ENCODE results near the gene SFXN5.

GRCh38 chr2:72994991-72995380 is 76.5 kb downstream of the SFXN5 start:
- TF ChIP-seq CTCF (IDR thresholded peaks at IDR 0.05): no peak
- TF ChIP-seq POLR2A (IDR thresholded peaks at IDR 0.05): no peak

All from testis (tissue), 2 donors.